ENCODE measurements around the gene SLC25A47. TPM values are rescaled to one million over a fixed set of nuclear protein-coding genes. Genes with fewer than 3 reads are reported as not detected.

The SLC25A47 gene
- total and polyA plus RNA-seq, 9 of the 15 experiments (the other 6 are each of a cell fraction or from before 2014, with no cell fraction given) = 0.09 to 0.23 (median 0.22) TPM; not detected in 6

GRCh38 chr14:100375266-100375962 is 52.3 kb downstream of the SLC25A47 start (continued):
- TF ChIP-seq POLR2AphosphoS2 (IDR thresholded peaks at IDR 0.05; ENCODE audit: low read length) = peak; percentile 88
- TF ChIP-seq ELF1 (tag; IDR thresholded peaks at IDR 0.05) = 0 out of 2 replicates have a peak, but pooled peaks have one; percentile 20
- TF ChIP-seq CTCF (IDR thresholded peaks at IDR 0.05 in 2 of 3, conservative IDR thresholded peaks at IDR 0.05 in 1 of 3; ENCODE audit: insufficient read depth in 2 of 3, low read depth in 1 of 3, low read length in 3 of 3) = no peak
- TF ChIP-seq TRIM24 (IDR thresholded peaks at IDR 0.05) = peak in 1 of 2 experiments; percentile 22; a peak in 1 of 4 replicates
- peak; percentile 92 for TF ChIP-seq ZSCAN32 (CRISPR knock-in tag; IDR thresholded peaks at IDR 0.05)
- TF ChIP-seq TEAD1 (CRISPR knock-in tag; IDR thresholded peaks at IDR 0.05) = 0 out of 4 replicates have a peak, but pooled peaks of 1 of the 2 experiments have one; percentile 22
- peak; percentile 98 for TF ChIP-seq CEBPG (CRISPR knock-in tag; IDR thresholded peaks at IDR 0.05)
- TF ChIP-seq CEBPG (tag; conservative IDR thresholded peaks at IDR 0.05 in 1 of 2, IDR thresholded peaks at IDR 0.05 in 1 of 2) = peak; percentile 91 to 98
- peak; percentile 56; the same call in 1 of the 2 replicates for TF ChIP-seq ZNF740 (CRISPR knock-in tag; IDR thresholded peaks at IDR 0.05)
- TF ChIP-seq ZNF740 (tag; IDR thresholded peaks at IDR 0.05) = no peak; a peak in 1 of 4 replicates
- peak; percentile 34; the same call in 1 of the 2 replicates for TF ChIP-seq ESRRA (IDR thresholded peaks at IDR 0.05; ENCODE audit: borderline replicate concordance, low read depth)
- TF ChIP-seq ZNF780A (CRISPR knock-in tag; IDR thresholded peaks at IDR 0.05) = no peak
- TF ChIP-seq REST (IDR thresholded peaks at IDR 0.05; ENCODE audit: borderline replicate concordance) = no peak
- no peak for TF ChIP-seq REST (CRISPR knock-in tag; IDR thresholded peaks at IDR 0.05; ENCODE audit: low read depth)
- no peak for TF ChIP-seq HNRNPUL1 (IDR thresholded peaks at IDR 0.05; ENCODE audit: low read length)
- TF ChIP-seq CHD1 (IDR thresholded peaks at IDR 0.05; ENCODE audit: low read length) = peak; percentile 45
- peak; percentile 64 for TF ChIP-seq CREM (IDR thresholded peaks at IDR 0.05; ENCODE audit: low read depth)
- TF ChIP-seq ATF7 (IDR thresholded peaks at IDR 0.05) = peak; percentile 67

All from K562 (cell line).